Left kidney (tissue), 8 donors: ENCODE results near the gene ZDHHC3. TPM values are rescaled to one million over a fixed set of nuclear protein-coding genes. Genes with fewer than 3 reads are reported as not detected.

Experiments
- DNase-seq: peaks from one replicate; pipeline ENCODE4 v3.0.0-alpha.2; 2013
- long read RNA-seq, 8 donors: transcript quantifications; one replicate each; lab custom pipeline, GENCODE V29; 2026
- polyA plus RNA-seq: library from polyadenylated mRNA; unstranded; fragments of 120-200 nt; gene quantifications from one replicate; pipeline ENCODE4 v1.2.1, GENCODE V29; 2013; ENCODE audit not compliant: insufficient read length

ZDHHC3 gene
- polyA plus RNA-seq, result 93.8 TPM
- long read RNA-seq, donor 1, transcript ZDHHC3-205 (7 exons, 2,687 nt), result major isoform, 20 of 24 reads
- long read RNA-seq, donor 1, partial matches to known transcripts, result 0 of 24 reads
- long read RNA-seq, donor 1, other reads (novel, unspliced or antisense), result 0 of 24 reads
- long read RNA-seq, donor 2, transcript ZDHHC3-205 (7 exons, 2,687 nt), result major isoform, 12 of 15 reads
- long read RNA-seq, donor 2, partial matches to known transcripts, result 0 of 15 reads
- long read RNA-seq, donor 2, other reads (novel, unspliced or antisense), result 0 of 15 reads
- long read RNA-seq, donor 3, transcript ZDHHC3-205 (7 exons, 2,687 nt), result major isoform, 8 of 10 reads
- long read RNA-seq, donor 3, partial matches to known transcripts, result 0 of 10 reads
- long read RNA-seq, donor 3, other reads (novel, unspliced or antisense), result 0 of 10 reads
- long read RNA-seq, donor 4, partial matches to known transcripts, result 0 of 1 reads
- long read RNA-seq, donor 4, other reads (novel, unspliced or antisense), result 0 of 1 reads
- long read RNA-seq, donor 5, transcript ZDHHC3-205 (7 exons, 2,687 nt), result major isoform, 19 of 22 reads
- long read RNA-seq, donor 5, partial matches to known transcripts, result 0 of 22 reads
- long read RNA-seq, donor 5, other reads (novel, unspliced or antisense), result 0 of 22 reads
- long read RNA-seq, donor 6, transcript ZDHHC3-205 (7 exons, 2,687 nt), result major isoform, 18 of 18 reads
- long read RNA-seq, donor 6, partial matches to known transcripts, result 0 of 18 reads
- long read RNA-seq, donor 6, other reads (novel, unspliced or antisense), result 0 of 18 reads
- long read RNA-seq, donor 7, transcript ZDHHC3-205 (7 exons, 2,687 nt), result major isoform, 13 of 17 reads
- long read RNA-seq, donor 7, partial matches to known transcripts, result 0 of 17 reads
- long read RNA-seq, donor 7, other reads (novel, unspliced or antisense), result 0 of 17 reads
- long read RNA-seq, donor 8, transcript ZDHHC3-205 (7 exons, 2,687 nt), result major isoform, 8 of 10 reads
- long read RNA-seq, donor 8, partial matches to known transcripts, result 0 of 10 reads
- long read RNA-seq, donor 8, other reads (novel, unspliced or antisense), result 0 of 10 reads

DNA sequence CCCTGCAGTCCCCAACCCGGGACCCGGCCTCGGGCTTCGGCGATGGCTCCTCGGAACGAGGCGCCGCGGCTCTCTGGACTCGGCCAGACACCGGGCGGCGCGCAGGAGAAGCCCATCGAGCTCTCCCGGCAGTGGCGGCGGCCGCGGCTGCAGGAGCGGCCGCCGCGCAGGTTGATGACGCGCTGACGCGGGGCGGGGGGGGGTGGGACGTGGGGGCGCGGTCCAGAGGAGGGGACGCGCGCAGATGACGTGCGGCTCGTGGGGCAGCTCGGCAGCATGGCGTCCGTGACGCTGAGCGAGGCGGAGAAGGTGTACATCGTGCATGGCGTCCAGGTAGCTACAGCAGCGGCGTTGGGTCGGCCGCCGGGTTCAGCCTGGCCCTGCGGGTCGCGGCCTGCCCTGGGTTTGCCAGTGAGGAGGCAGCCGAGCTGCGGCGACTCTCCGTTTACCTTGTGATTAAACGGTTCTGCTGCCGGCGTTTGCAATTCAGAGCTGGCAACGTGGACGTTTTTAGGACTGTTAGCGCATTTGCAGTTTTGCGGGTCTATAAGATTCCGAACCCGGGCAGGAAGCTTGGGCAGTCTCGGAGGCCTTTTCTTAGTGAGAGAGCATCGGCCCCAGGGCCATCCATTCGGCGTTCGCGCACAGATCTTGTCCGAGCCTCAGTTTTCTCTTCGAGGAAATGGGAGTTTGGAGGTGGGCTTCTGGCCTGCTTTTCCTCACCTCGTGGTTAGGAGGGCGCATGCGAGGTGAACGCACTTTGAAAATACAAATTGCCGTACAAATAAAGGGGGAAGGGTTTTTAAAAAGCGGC is at the start of gene ZDHHC3, which contains the start of gene EXOSC7:
Gene ZDHHC3 (minus strand): TSS at position 173 of the 814 bp plus-strand sequence. CDS start 16,738 bp downstream, outside the sequence.
Gene EXOSC7 (plus strand): TSS at position 243 of the 814 bp plus-strand sequence. CDS start 34 bp downstream, at position 277.
- DNase-seq, result peak; percentile 84

GRCh38 chr3:45024542-45025255 is 48.7 kb upstream of the ZDHHC3 start:
- DNase-seq, result no peak

DNA sequence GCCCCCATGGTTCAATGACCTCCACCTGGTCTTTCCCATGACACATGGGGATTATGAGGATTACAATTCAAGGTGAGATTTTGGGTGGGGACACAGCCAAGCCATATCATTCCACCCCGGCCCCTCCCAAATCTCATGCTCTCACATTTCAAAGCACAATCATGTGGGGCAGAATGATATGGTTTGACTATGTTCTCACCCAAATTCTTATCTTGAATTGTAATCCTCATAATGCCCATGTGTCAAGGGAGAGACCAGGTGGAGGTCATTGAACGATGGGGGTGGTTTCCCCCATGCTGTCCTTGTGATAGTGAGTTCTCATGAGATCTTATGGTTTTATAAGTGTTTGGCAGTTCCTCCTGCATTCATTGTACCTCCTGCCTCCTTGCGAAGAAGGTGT is 47.7 kb upstream of the ZDHHC3 start:
- no peak for DNase-seq

DNA sequence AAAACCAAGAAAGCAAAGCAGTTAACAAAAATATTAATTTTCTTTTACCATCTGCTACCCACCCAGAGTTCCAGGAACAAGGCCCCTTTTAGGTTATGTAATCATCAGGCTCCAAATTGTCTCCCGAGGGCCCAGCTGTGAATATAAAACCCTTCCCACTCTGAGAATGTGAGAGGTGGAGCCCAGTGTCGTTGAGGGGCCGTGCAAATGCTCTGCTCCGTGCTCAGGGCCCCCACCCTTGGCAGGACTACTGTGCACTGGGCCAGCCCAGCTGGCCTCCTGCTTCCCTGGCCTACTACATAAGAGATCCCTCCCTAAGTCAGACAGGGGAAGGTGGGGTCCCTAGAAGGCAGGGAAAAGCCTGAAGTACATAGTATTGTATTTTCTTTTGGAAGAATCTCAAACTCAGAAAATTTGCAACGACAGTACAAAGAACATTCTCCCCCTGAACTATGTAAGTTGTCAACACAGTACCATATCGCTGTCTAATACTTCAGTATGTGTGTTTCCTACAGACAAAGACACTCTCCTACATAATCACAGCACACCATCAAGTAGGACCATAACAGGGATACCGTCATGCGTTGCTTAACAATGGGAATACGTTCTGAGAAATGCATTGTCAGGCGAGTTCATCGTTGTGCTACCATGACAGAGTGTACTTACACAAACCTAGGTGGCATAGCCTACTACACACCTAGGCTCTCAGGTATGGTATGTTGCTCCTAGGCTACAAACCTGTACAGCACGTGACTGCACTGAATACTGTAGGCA is 45.7 kb upstream of the ZDHHC3 start:
- no peak for DNase-seq

DNA sequence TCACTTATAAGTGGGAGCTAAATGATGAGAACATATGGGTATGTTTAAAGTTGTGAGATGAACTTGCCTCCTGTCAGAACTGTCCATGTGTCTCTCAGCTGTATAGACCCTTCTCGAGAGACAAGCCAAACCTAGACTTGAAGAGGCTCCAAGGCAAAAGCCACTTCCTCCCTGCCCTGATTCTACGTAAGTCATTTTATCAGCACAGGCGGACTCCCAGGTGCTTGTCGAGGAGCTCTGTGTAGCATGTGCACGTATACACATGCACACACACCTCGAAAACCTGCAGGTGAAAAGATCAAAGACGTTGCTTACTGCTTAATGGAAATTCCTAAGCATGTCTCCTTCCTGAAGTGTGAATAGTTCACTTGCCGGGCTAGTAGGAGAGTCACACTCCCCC is 44.6 kb upstream of the ZDHHC3 start:
- DNase-seq, result no peak

DNA sequence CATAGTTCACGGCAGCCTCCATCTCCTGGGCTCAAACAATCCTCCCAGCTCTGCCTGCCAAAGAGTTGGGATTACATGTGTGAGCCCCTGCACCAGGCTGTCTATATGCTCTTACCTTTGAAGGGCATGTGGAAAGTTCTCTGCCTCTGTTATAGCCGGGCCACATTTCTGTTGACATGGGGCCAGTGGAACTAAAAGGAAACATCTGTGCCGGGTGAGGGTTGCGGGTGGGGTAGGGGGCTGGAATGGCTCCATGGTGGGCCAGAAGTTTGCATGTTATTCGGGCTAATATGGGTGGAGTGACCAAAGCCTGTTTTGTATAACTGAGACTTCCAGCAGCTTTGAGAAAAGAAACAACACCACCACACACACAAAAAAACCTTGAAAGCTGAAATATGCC is 41.8 kb upstream of the ZDHHC3 start:
- no peak for DNase-seq

DNA sequence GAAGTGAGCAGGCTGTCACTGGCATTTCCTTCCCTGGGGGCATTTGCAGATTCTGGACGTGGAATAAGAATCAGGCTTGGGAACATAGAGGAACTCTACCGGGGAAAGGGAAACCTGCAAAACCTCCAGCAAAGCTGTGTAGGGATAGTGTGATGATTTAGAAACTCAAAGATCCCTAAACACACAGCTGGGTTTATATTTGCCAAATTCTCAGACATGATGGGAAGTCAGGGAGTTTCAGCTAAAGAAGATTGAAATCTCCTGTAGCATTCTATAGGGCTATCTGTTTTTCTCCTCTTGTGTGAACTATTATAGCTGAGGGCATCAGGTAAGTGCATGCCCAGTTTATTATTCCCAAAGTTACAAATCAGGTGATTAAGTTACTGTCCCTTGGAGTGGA is 40.9 kb upstream of the ZDHHC3 start:
- DNase-seq, result no peak

DNA sequence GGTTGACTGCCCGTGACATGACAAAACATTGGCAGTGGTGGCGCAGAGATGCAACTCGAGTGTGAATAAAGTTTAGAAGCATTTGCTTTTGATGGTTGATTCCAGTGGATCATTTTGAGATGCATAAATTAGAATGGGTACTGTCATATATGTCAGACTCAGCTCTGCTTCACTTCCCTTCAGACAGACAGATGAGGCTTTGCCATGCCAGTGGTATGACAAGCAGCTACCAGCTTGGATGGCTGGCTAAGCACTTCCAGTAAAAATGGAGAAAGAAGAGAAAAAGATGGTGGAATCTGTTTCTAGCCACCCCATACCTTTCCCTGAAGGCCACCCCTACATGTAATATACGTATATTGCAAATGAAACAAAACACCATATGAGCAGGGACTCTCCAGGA is 36.6 kb upstream of the ZDHHC3 start:
- DNase-seq, result no peak

GRCh38 chr3:45011756-45012508 is 36.0 kb upstream of the ZDHHC3 start:
- no peak for DNase-seq

GRCh38 chr3:45010811-45011333 is 34.9 kb upstream of the ZDHHC3 start:
- no peak for DNase-seq

DNA sequence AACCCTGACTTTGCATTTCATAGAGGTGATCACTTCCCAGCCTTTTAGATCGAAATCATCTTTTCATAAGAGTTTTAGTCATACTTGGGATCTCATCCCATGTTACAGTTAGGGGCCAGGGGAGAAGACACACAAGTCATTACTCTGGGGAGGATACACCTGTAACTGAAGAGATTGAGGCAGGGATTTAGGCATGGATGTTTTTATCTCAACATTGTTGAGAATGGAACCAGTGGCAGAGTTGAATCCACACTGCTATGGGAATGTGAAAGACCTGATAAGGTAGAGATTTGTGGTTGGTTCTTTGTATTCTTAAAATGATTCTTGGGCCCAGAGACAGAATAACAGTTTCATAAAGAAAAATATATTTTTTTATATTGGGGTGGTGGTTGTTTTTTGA is 33.9 kb upstream of the ZDHHC3 start:
- DNase-seq, result no peak

DNA sequence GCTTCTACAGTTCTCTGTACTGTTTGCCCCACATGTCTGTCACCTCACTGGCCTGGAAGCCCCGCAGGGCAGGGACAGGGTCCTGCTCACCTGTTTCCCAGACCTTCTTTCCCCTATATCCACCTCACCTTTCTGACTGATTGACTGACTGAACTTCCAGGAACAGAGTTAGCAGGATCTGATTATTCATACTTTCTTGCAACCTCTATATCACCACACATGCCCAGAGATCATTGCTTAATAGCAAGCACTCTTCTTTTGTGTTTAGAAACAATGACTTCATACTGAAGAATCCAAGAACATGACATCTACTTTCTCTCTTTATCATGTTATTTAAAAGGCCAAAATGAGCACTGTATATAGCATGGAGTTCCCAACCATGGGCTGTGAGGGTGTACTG is 32.1 kb upstream of the ZDHHC3 start:
- DNase-seq, result no peak

- no peak for DNase-seq
Observed at GRCh38 chr3:45007091-45007490, 31.1 kb upstream of the ZDHHC3 start.

- DNase-seq, result no peak
Observed at GRCh38 chr3:45003859-45004258, 27.9 kb upstream of the ZDHHC3 start.

- DNase-seq, result no peak
Observed at GRCh38 chr3:45003406-45003805, 27.4 kb upstream of the ZDHHC3 start.

- DNase-seq, result no peak
Observed at GRCh38 chr3:45002720-45003119, 26.7 kb upstream of the ZDHHC3 start.

- no peak for DNase-seq
Observed at GRCh38 chr3:45002139-45002660, 26.2 kb upstream of the ZDHHC3 start.

GRCh38 chr3:45001738-45002137 is 25.8 kb upstream of the ZDHHC3 start:
- no peak for DNase-seq

- DNase-seq, result no peak
Observed at GRCh38 chr3:45000823-45001222, 24.8 kb upstream of the ZDHHC3 start.
